Activated T-helper 9 cell treated with anti-CD3 and anti-CD28 coated beads, Interleukin-2, amount 50 U/mL, for 16 hours (primary cell): Measurements from ENCODE around the gene NR2E1.

ENCODE experiments used
- DNase-seq: peaks from one replicate; pipeline ENCODE4 v3.0.0-alpha.2; 2020; ENCODE audit warnings: low read depth

NR2E1 gene

DNA sequence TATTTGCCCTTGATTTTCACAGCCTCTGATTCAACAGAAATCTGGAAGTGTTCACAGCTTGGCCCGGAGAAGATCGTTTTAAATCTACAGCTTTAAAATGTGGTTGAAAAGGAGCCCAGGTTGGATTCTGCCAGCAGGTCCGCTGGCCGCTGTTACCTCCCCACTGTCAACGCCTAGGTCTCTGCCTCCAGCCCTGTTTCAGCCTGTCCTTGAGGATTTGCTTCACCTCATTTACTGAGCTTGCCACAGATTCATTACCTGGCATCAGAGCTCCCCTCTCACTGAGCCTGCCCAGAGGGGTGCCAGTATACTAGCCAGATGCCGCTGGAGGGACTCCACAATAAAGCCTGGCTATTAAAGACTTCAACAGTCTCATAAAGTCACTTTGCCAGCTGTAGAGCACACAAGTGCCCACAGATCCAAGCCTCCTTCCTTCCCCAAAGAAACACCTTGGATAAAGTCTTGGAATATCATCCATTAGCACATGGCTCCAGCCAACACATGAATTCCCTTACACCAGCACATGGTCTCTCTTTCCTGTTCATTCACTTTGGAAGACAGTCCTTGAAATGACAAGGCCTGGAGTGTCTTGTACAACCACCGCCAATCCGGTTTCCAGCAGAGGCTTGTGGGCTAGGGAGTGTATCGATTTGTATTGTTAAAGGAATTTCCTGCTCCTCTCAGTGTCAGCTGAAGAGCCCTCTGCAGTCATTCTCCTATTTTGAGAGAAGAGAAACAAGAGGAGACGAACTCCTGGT lies 9.5 kb upstream of the NR2E1 start:
- DNase-seq = no peak

- DNase-seq = no peak
Observed at GRCh38 chr6:108156938-108157233, 8.9 kb upstream of the NR2E1 start.

- no peak for DNase-seq
Observed at GRCh38 chr6:108157234-108157980, 8.4 kb upstream of the NR2E1 start.

- DNase-seq = no peak
Observed at GRCh38 chr6:108157981-108158525, 7.8 kb upstream of the NR2E1 start.

DNA sequence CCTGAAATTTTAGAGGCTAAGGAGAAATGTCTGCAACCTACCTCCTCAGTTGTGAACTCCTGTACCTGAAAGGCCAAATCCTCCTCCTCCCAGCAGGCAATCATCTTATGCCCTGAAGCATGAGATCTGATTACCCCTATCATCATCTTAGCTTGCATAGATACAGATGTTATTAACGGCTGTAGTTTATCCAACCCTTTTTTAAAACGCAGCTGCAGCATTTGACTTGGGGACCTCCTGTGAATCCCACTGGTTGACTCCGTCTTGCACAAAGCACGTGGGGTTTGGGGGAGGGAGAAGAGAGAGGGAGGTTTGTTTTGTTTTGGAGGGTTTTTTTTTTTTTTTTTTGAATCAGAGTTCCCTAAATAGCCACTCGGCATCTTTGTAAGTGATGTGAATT lies 5.8 kb upstream of the NR2E1 start:
- no peak for DNase-seq

GRCh38 chr6:108161724-108162282 lies 4.0 kb upstream of the NR2E1 start:
- no peak for DNase-seq

- no peak for DNase-seq
Observed at GRCh38 chr6:108163267-108163643, 2.6 kb upstream of the NR2E1 start.

GRCh38 chr6:108163644-108164542 lies 1.9 kb upstream of the NR2E1 start:
- DNase-seq = no peak

- DNase-seq = no peak
Observed at GRCh38 chr6:108164543-108164814, 1.3 kb upstream of the NR2E1 start.

GRCh38 chr6:108164815-108165706 lies 761 bp upstream of the NR2E1 start:
- no peak for DNase-seq

- no peak for DNase-seq
Observed at GRCh38 chr6:108166664-108167448, 1.0 kb downstream of the NR2E1 start.

DNA sequence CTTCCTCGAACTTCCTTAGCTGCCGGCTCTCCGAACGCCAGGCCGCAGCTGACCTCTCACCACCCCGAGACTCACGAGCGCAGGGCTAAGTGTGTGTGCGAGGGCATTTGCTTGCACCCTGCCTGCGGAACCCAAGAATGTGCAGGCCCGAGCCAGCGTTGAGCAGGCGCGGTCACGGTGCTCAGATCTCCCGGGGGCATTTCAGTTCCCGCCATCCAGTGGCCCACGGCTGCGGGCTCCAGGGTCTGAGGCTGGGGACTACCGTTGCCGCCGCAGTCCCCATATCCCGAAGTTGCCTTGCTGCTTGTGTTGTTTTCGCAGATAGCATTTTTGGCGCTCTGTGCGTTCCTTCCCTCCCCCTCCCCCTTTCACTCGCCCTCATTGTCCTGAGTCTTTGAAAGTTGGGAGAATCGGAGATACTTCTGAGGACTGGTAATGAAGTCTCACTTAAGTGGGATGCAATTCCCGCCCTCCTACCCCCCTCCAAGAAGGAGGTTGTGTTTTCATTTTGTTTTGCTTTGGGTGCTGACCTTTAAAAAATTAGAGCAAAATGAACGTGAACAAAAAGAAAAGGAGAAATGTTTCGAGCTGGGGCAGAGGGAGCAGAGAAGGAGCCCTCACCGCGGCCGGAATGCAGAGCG lies 1.7 kb downstream of the NR2E1 start:
- no peak for DNase-seq

GRCh38 chr6:108168090-108168463 lies 2.3 kb downstream of the NR2E1 start:
- DNase-seq = no peak

DNA sequence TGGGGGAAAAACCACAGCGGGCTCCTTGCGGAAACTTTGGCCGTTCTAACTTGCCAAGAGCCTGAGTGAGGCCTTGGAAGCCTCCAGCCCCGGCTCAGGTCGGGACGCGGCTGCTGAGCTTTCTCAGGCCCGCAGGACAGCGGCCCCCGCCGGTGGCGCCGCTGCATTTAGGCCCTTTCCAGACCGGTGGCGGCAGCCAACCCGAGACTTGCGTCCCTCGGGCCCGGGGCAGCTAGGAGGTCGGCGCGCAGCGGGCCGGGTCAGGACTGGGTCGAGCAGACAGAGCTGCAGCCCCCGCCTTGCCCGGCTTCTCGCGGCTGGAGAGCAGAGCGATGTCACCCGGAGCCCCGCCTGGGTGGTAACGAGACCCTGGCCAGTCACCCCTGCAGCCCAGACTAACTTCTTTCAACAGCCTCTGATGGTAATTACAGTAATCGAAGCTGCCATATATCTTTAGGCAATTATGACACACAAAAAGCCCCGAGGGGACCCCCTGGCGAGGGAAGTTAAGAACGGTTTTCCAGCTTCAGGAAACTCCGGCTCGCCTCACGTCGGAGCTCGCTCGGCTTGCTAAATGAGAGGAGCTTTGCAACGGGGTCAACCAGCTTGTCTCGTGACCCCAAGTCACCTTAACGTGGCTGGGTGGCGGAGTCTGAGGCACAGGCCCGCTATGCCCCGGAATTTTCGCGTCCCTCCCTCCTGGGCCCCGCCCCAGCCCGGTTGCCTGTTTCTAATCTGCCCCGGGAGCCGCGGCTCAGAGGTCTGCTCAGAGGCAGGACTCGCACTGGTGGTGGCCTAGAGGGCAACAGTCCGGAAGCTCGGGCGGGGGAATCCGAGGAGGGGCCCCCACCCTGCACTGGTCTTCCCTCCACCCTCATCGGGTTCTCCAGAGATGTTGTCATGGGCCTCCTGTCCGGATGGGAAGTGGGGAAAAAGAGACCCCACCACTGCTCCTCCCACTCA lies 3.0 kb downstream of the NR2E1 start:
- DNase-seq = no peak

GRCh38 chr6:108169464-108170331 lies 3.9 kb downstream of the NR2E1 start:
- DNase-seq = no peak

DNA sequence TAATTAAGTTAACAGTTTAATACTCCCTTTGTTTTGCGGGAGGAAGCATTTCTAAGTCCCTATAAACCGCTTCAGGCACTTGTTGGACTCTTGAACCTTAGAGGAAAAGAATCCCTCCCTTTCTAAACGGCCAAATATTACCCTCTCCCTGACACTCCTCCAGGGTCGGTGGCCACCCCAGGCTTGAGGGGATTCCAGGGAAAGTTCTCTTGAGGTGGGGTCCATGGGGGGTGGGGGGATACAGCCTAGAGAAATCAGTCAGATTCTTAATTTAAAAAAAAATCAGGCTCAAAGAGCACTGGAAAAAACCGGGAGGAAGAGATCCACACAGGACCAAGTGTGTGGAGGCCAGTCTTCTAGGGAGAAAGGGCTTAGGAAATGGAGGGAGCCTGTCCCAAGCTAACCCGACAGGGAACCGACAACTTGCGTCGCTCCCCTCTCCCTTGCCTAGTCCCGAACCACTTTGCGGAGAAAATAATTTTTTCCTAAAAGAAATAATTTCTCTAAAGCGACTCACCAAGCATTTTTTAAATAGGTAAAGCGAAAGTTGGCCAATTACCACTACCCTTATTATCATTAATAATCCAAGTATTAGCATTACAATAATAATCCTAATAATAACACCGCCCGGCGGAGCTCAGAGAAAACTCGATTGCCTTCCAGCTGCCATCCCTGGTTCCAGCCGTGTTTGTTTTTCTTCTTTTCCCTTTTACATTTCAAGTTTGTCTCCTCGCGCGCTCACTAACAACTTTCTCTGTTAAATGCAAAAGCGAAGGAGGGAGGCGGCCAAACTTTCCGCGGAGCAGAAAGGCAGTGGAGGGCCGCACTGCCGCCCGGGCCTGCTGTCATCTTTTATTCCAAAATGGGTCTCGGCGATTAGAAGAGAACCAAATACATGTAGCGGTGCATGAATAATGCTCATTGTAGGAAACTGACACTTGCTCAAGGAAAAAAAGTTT lies 4.8 kb downstream of the NR2E1 start:
- no peak for DNase-seq
